Right ventricle myocardium inferior (tissue), 1 donor: ENCODE measurements around the gene SORL1. TPM values are rescaled to one million over a fixed set of nuclear protein-coding genes. Genes with fewer than 3 reads are reported as not detected.
"Not testable (repeated sequence)": the region's sequence is repeated elsewhere in the genome, so short reads cannot be mapped to it uniquely, and the experiment has no call there.

ENCODE experiments used
- ATAC-seq: fragments of 200-7000 bp; cut with Tn5 transposase; one replicate; pipeline ENCODE4 v1.9.1; 2020; ENCODE audit warnings: mild to moderate bottlenecking, moderate library complexity
- DNase-seq: peaks from one replicate; pipeline ENCODE4 v3.0.0; 2021; ENCODE audit errors: missing footprints
- intact Hi-C: fragments of 100-400 bp; cut with DNase I; formaldehyde crosslinking; loops from one replicate; pipeline ENCODE4 v1.11.0; 2022
- total RNA-seq: library from RNA; stranded (reverse); fragmentation: NEBNext Ultra II Directional; extraction: Animal tissue kit (Norgen Biotek cat#: 25700); gene quantifications from one replicate; pipeline ENCODE4 v1.2.1, GENCODE V29; 2021
- donor health status: DM: no; HTN: yes; CAD: no; lungs with severe emphysema.

Gene SORL1
- total RNA-seq, 1 donor from 2014 or later, result 6.1 TPM

DNA sequence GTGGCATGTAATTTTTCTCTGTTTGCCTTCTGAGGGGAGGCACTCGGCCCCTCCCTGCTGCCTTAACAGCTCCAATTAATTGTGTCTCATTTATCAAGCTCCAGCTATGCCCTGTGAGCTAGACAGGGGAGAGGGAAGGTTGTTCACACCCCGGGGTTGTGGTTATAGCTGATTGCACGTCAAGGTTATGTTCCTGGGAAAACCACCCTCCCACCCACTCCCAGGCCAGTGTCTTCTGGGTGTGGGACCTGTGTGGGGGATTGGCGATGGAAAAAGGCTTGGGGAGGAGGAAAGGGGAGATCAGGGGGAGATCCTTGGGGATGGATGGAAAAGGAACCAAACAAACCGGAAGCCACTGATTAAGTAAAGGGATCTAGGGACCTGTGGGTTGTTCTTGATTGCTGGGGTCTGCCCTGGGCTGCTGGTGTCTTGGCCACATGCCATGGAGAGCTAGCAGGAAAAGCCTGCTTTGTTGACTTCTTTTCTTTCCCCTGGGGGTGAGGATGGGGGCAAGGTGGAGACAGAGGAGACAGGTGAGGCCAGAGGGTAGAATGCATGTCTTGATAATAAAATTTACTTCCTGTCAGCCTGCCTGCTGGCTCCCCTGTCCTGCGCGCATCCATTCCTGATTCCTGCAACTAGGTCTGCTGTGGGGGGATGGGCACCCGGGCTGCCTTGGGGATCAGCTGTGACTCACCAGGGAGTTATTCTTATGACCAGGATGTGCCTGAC lies 14.1 kb downstream of the SORL1 start:
- DNase-seq (peak; percentile 90), ATAC-seq (peak; percentile 85)
- intact Hi-C loops, result no loop called here

DNA sequence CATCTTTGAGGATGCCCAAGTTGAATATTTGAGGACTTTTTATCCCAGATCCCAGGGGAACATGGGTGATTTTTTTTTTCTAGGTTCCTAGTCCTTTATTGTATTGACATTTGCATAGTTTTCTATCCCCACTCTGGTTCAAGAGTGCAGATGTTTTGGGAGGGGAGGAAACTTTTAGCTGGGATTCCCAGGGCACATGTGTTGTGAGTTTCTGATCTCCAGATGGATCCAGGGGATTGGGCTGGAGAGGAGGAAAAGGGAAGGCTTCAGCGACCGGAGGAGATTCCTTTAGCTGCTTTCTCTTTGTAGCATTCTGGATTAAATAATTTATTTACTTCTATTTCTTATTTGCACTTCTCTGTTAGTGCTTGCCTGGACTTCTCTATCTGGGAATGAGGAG lies 15.4 kb downstream of the SORL1 start:
- intact Hi-C loops, result no loop called here
- DNase-seq (no peak), ATAC-seq (no peak)

DNA sequence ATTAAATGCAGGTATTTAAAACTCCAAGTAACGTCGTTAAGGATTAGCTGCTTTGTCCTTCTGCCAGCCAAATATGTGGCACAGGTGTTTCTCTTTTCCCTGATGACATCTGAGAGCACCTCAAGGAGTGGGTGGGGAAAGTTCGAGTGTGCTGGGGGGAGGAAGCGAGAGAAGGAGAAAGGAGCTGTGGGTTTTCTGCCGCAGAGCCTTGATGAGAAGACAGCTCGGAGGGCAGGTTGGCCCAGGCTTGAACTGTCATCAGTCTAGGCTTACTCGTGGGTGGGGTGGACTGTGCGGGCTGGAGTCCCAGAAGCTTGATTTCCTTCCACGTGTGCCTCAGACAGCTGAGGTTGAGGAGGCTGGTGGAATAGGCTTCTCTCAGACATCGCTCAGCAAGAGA lies 15.9 kb downstream of the SORL1 start:
- ATAC-seq (no peak), DNase-seq (no peak)
- intact Hi-C loops, result no loop called here

DNA sequence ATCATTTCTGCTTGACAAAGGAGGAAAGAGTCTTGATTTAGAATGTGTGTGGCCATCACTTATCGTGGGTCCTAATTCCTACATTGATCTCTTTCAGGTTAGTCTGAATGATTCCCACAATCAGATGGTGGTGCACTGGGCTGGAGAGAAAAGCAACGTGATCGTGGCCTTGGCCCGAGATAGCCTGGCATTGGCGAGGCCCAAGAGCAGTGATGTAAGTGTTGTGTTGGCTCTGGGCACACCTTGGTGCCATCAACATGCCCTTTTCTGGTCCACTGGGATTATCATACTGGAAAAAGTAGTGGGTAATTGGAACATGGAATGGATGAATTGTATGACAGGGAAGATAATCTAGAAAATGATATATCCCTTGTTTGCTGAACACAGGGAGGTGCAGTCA lies 17.8 kb downstream of the SORL1 start:
- DNase-seq (no peak), ATAC-seq (no peak)
- intact Hi-C loops, result no loop called here

DNA sequence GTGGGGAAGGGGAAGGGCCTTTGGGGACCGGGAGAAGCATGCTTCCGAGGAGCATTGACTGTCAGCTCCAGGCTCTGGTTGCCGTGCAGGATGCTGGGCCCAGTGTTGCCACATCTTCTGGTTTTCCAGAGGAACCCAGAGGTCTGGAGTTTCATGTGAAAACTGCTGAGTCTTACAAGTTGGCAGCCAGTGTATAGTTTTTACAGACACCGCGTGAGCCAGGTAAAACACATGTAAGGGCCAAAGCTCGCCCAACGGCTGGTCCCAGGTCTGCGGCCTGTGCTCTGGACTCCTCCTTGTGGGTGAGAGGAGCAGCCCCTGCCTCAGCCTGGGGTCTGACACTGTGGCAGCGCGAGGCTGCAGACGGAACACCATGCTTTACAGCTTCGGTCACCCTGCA lies 19.1 kb downstream of the SORL1 start:
- ATAC-seq (no peak), DNase-seq (no peak)
- intact Hi-C loops, result no loop called here

DNA sequence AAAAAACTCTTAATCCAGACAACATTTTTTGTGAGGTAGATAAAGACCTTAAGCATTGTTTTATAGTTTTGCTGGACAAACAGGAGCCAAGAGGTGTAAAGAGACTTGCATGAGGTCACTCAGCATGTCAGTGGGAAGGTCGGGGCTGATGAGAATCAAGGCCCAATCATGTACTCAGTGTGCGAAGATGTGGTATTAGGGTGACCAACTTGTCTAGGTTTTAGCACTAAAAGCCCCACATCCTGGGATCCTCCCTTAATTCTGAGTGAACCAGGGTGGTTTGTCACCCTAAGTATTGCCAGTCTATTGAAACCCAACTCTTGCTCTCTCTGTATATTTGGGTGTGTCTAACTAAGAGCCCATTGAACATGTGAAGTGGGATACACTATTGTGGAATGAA lies 20.2 kb downstream of the SORL1 start:
- intact Hi-C loops, result no loop called here
- ATAC-seq (no peak), DNase-seq (no peak)

DNA sequence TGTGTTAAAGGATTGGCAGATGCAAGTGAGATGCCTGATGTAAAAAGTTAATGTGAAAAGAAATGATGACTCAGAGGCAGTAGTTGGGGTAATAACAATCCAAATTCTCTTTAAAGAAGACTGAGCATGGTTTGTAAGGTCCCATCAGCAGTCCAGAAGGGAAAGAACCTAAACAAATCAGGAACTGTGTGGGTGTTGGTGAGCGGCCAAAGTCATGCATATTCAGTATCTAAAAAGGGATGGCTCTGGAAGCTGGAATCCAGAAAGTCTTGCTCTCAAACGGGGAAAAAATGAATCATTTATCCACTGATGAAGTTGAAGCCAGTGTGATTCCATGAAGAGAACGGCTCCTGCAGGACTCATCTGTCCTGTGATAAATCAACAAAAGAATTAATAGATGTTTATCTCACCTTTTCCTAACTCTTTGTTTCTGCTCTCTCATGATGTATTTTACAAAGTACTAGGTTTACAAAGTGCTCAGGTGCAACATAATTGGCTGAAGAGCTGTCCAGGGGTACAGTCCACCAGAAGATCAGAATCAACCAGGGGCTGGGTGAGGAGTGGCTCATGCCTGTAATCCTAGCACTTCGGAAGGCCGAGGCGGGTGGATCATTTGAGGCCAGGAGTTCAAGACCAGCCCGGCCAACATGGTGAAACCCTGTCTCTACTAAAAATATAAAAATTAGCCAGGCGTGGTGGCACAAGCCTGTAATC lies 21.1 kb downstream of the SORL1 start:
- DNase-seq, result no peak
- intact Hi-C loops, result no loop called here
- no peak for ATAC-seq

DNA sequence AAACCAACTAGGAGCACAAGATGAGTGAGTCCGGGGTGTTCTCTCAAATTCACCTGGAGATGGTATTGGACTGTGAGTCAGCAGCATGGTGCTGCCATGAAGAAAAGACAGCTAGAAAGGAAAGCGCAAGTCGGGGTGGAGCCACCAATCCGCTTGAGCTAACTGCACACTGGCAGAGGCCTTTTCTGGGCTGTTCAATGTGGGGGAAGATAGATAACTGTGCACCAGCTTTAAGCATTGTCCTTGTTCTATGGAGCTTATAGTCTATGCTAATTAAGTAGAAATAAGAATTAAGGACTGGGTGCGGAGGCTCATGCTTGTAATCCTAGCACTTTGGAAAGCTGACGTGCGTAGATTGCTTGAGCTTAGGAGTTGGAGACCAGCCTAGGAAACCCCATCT lies 22.6 kb downstream of the SORL1 start:
- ATAC-seq, result no peak
- intact Hi-C loops, result no loop called here
- DNase-seq, result no peak

DNA sequence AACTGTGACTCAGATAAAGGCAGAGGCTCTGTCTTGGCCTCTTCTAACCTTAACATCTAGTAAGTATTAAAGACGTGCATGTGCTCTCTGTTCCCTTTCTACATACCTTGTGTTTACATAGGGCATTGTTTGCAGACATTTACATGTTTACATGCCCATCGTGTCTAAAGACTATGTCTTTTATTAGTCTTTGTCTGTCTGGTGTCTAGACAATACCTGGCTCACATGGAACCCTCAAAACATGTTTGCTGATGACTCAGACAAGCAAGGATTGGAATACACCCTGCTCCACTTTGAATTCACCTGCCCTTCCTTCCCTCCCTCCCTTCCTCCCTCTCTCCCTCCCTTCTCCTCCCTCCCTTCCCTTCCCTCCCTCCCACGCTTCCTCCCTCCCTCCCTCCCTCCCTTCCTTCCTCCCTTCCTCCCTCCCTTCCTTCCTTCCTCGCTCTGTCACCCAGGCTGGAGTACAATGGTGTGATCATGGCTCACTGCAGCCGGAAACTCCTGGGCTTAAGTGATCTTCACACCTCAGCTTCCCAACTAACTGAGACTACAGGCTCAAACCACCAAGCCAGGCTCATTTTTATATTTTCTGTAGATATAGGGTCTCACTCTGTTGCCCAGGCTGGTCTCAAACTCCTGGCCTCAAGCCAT lies 24.4 kb downstream of the SORL1 start:
- no peak for ATAC-seq
- no peak for DNase-seq
- intact Hi-C loops, result no loop called here

DNA sequence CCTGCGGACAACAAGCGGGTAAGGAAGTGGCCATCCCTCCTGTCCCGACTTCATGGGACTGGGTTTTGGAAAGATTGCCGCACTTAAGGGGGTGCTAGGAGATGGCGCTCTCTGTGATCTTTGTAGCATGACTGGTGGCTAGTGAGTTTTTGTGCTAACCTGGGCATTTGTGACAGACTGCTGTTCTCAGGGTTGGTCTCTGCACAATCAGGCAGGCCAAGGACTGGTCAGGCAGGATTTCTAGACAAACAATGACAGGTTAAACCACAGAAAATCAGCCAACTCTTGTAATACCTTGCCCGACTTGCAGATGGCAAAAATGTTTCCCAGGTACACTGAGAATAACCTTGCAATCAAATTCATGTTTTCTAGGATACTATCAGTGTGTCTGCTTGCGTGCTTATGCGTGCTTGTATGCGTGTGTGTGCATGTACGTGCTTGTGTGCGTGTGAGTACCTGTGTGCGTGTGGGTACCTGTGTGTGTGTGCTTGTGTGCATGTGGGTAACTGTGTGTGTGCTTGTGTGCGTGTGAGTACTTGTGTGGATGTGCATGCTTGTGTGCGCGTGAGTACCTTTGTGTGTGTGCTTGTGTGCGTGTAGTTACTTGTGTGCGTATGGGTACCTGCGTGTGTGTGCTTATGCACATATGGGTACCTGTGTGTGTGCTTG lies 26.2 kb downstream of the SORL1 start:
- no peak for DNase-seq
- ATAC-seq, result no peak
- intact Hi-C loops, result no loop called here

DNA sequence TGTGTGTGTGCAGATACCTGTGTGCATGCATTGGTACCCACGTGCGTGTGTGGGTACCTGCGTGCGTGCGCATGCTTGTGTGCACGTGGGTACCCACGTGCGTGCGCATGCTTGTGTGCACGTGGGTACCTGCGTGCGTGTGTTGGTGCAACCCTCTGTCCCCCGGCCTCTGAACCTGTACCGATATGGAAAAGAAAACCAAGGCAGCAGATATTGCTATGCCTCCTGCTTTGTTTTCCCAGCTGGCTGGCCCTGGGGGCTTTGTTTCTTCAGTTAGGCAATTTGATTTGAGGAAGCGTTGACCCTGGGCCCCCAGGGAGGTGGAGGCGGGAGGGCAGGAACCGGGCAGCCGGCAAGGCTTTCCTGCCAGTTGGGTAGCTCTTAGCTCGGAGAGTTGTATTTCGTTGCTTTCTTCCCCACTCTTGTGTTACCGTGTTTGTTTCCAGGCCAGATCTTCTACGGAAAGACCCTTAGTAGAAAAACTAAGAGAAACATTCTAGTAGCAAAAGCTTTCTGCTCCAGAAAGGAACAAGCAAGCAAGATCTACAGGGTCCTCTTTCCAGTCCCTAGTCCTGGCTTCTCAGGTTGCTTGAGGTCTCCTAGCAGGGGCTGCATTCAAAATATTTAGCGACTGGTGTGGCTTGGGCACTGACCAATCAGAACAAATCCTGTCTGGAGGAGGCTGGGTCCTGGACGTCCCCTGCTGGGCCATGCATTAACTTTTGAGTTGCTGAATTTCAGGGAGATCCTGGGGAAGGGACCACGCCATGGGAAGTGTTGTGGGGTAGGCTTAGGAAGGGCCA lies 27.0 kb downstream of the SORL1 start:
- DNase-seq, result no peak
- no peak for ATAC-seq
- intact Hi-C loops, result no loop called here

DNA sequence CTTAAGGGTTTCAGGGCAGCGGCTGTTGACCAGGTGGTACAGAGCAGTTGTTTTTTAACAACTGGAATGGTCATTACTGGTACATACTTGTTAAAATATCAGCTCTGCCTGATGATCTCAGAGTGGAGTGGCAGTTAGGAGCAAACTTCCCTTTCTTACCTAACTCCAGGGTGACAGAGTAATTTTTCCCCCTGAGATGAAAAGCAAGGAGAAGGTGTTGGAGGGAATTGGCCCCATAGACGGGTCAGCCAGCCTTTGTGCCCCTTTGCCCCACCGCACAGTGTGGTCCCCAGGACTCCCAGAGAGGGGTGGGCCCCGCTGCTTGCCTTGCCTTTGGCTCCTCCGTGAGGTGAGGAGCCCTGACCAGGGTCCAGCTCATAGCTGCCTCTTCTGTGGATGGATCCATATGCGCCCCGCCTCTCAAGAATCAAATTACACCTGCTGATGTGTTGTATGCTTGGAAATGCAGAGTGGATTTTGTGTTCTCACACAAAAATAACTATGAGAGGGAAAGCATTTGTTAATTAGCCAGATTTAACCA lies 27.7 kb downstream of the SORL1 start:
- DNase-seq, result no peak
- no peak for ATAC-seq
- intact Hi-C loops, result no loop called here

DNA sequence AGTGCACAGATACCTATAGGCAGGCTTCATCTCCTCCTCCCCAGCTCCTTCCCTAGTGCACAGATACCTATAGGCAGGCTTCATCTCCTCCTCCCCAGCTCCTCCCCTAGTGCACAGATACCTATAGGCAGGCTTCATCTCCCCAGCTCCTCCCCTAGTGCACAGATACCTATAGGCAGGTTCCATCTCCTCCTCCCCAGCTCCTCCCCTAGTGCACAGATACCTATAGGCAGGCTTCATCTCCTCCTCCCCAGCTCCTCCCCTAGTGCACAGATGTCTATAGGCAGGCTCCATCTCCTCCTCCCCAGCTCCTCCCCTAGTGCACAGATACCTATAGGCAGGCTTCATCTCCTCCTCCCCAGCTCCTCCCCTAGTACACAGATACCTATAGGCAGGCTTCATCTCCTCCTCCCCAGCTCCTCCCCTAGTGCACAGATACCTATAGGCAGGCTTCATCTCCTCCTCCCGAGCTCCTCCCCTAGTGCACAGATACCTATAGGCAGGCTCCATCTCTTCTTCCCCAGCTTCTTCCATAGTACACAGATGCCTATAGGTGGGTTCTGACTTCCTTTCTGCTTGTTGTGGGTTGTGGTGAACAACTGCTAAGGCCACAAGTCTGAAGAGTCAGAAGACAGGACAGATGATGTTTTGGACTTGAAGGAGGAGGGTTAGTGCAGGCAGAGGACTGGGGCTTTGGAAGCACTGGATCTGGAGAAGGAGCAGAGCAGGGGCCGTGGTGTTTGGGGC lies 29.5 kb downstream of the SORL1 start:
- ATAC-seq, DNase-seq, intact Hi-C loops: not testable (repeated sequence)

DNA sequence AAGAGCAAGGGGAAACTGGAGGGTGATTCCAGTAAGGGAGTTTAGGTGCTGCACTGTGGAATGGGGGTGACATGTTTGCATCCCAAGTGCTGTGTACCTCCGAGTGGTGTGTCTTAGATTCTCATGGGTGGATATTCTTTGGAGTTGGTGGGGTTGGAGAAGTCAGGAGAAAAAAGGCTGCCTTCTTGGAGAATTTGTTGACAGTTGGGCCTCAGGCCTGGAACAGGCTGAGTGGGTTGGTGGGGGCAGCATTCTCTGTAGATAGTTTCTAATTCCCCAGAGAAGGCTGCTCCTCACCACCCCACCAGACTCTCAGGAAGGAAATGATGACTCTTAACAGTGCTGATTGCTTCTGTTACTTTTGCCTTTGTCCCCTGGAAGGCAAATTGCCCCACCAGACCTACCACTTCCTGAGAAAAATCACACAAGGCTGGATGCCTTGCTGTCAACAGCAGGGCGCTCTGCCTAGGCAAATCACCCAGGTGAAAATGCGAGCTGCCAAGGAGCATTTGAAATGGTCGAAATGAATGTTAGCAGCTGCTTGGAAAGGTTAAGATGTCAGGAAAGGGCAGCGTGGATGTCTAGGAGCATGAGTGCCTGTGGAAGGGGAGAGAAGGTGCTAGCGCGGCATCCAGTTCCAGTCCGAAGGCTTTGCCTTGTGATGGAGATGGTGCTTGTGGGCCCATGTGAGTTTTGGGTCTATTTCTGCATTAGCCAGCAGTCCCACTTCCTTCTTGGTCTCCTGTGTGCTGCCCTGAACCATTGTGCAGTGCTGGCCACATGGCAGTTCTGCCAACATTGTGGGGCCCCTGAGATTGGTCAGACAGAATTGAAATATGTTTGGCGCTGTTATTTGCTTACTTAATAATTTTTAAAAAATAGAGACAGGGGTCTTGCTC lies 30.4 kb downstream of the SORL1 start:
- ATAC-seq (no peak), DNase-seq (no peak)
- intact Hi-C loops, result no loop called here

DNA sequence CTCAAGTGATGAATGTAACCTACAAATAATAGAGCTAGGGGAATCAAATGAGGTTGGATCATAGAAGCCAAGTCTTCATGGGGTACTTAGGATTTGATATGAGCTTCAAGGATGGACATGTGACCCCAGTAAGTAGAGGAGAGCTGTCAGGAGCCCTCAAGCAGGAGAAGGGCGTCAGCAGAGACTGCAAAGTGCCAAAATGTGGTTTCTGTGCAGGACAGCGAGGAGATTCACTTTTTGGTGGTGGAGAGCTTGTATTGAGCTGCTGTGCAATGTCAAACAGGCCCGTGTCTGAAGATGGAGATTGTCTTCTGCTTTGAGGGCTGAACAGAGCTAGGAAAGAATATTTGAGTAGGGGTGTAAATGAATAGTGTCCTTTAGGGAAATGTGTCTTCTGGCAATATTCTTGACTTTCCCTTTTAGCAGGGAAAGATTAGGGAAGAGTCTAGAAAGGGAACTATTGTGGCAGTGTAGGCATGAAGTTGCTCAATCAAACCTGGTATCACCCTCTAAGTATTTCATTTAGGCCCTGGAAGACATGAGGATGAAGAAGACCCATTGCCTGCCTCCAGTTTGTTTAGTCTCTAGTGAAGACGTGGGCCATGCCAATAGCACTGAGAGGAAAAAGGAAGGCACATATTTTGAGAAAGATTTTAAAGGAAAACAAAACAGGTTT lies 31.8 kb downstream of the SORL1 start:
- ATAC-seq (no peak), DNase-seq (no peak)
- intact Hi-C loops, result no loop called here

DNA sequence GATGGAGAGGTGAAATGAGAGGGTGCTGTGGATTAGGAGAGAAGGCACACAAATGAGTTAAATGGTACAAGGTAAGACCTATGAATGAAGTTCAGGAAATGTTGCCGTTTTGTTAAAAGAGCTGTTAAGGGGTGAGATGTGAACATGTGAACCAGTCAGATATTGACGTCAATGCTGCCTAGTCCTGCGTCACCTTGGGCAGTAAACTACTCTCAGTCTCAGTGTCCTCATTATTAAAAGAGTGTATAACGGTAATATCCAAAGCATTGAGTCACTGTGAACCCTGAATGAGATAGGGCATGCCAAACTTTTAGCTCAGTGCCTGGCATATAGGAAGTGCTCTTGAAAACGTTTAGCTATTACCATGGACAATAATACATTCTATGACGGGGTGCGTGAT lies 33.1 kb downstream of the SORL1 start:
- intact Hi-C loops, result no loop called here
- ATAC-seq (no peak), DNase-seq (no peak)
